ENCODE results near the gene LBX2.
"Not testable (repeated sequence)": the region's sequence is repeated elsewhere in the genome, so short reads cannot be mapped to it uniquely, and the experiment has no call there.

Gene LBX2

GRCh38 chr2:74503506-74504475 is 4.4 kb upstream of the LBX2 start:
- DNase-seq: no peak

GRCh38 chr2:74502720-74503505 is 3.5 kb upstream of the LBX2 start:
- peak; percentile 30 for DNase-seq

DNA sequence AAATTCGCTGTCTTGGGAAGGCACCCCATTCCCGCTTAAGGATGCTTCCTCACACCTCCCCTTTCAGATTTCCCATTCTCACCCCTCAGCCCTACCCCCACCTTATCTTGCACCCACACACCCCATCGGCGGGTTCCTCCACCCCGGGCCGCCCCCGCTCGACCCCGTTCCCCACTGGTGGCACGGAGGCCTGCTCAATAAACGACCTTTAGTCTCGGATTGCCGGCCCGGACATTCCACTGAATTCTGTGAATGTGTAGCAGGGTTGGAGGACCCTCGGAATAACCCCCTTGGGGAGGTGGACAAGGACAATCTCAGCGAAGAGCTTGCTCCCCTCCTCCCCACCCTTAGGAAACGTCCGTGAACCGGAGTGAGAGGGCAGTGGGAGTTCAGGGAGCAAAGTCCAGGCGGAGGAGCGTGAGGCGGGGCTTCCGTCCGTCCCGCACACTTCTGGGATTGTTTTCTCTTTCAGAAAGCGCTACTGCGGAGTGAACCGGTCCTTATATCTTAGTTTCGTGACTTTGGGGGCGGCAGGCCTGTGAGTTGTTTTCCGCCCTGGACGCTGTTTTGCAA is 2.8 kb upstream of the LBX2 start:
- DNase-seq: no peak

DNA sequence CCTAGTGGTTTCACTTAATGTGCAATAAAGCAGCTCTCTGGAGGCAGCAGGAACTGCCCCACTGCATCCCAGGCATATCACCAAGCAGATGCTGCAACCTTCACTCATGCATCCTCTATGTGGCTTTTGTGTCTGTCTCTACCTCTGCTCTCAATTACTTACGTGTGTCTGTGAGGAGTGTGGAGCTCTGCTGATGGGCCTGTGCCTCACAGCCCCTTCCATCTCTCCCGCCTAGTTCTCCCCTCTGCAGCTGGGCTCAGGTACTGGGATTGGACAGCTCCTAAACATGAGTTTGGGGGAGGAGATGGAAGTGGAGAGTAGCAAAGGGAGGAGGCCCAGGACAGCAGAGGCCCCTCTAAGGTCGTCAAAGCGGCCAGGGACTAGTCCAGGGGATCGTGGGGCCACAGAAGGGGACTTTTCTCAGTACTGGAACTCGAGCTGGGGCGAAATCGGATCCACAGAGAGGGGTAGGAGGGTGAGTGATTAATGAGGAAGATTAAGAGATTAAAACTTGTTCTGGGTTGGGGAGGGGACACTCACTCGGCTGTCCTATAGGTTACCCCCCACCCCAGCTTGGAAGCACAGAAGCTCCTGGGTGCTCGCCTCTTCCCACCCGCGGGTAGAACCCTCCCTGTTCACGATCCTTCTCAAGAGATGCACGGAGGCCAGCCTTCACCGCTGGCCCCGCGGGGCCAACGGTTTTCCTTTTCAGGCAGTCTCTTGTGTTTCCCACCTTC is 2.1 kb upstream of the LBX2 start:
- DNase-seq: no peak

- no peak for DNase-seq
These were observed 1.2 kb upstream of the LBX2 start for GRCh38 chr2:74500578-74500946.

- DNase-seq: no peak
These were observed 656 bp upstream of the LBX2 start for GRCh38 chr2:74499940-74500577.

DNA sequence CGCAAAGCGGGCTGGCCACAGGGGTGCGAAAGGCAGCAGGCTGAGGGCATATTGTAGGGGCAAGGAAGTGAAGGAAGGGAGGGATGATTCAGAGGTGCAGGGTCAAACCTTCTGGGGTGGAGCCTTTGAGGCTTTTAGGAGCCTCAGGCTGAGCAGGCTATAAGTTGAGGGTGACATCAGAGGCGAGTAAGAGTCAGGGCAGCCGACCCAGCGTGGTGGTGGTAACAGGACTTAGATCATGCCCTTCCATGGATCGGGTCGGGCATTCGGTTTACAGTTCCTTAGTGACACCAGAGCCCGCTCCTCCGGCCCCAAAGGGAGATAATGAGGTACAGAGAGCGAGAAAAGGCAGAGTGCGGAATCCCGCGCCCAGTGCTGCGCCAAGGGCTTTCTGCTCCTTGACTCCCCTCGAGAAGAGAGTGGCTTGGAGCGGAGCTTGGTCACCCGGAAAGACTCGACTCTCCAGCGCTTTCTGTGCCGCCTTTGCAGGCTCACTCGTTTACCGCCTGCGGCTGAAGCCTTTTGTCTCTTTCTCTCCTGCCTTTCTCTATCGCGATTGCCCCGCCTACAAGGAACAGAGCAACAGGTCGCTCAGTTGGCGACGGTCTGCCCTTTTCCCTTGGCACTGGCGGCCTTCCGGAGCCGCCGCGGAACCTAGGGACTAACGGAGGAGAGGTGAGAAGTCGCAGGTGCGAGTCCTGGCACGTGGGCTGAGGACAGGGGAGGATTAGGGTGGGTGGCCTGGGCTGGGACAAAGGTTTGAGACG is 720 bp downstream of the LBX2 start:
- no peak for DNase-seq

DNA sequence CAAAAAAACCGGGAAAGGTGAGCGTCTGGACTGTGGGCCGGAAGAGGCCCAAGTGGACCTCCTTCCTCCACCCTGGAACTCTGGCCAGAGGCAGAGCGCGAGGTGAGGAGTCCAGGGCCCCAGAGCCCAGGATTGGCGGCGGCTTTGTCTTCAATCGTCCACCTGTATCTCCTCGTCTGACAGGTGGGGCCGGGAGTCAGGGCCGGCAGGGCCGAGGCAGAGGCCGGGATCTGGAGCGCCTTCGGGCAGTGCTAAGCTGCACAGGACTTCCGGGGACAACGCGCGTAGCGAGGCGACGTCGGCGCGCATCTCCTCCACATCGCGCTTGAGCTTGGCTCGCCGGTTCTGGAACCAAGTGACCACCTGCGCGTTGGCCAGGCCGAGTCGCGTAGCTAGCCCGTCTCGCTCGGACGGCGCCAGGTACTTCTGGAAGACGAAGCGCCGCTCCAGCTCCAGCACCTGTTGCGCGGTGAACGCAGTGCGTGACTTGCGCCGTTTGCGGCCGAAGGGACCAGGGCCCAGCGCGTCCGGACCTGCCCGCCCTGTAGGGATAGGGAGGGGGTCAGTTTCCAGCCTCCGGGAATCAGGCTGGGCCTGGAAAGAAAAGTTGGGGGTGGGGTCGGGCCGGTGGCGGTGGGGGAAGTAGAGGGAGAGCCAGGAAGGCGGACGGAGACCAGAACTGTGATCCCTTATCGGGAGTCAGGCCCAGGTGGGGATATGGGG is 1.5 kb downstream of the LBX2 start:
- DNase-seq: no peak

- DNase-seq: no peak
These were observed 2.2 kb downstream of the LBX2 start for GRCh38 chr2:74496997-74497776.

- no peak for DNase-seq
These were observed 4.0 kb downstream of the LBX2 start for GRCh38 chr2:74495440-74495839.

DNA sequence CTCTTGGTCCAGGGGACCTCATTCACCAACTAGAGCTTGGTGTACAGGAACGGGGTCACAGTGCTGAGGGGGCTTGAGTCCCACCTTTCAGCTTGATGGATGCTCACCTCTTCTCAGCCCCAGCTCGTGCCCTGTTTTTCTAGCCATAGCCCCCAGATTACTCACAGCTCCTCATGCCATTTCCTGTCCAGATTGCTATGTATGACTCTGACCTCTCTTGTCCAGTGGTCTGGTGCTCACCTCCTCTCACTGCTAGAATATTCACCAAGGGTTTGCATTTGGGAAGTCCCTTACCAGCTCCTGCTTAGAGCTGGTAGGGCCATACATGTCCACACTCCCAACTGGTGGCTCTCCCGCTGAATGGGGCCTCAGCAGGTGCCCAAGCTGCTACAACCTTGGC is 5.9 kb downstream of the LBX2 start:
- DNase-seq: no peak

DNA sequence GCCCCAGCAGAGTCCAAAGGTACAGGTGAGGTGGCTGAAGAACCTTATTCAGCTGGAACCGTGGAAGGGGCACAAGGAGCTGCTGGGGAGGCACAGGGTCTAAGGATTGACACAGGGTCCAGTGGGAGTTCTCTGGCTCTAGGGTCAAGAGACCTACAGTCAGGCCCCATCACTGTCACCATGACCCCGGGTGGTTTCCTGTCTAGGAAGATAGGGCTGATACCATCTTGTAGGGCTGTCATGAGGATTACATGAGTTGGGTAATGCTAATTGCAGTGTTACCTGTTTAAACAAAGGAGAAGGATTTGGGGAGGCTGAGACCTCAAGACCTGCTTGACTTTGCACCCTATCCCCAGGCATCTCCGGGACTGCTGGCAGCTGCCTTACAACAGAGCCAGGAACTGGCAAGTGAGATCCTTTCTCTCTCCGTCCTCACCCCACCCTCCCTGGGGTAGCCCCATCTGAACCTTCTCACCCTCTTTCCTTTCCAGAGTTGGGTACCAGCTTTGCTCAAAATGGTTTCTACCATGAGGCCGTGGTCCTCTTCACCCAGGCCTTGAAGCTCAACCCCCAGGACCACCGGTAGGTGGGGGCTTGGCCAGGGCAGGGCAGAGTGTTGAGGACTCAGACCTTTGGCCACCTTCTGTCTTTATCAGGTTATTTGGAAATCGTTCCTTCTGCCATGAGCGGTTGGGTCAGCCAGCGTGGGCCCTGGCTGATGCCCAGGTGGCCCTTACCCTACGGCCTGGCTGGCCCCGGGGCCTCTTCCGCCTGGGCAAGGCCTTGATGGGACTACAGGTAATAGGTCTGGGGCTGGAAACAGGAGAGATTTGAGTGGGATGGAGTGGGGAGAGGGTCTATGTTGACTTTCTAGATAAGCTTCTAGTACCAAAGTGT is 7.5 kb downstream of the LBX2 start:
- DNase-seq: no peak

DNA sequence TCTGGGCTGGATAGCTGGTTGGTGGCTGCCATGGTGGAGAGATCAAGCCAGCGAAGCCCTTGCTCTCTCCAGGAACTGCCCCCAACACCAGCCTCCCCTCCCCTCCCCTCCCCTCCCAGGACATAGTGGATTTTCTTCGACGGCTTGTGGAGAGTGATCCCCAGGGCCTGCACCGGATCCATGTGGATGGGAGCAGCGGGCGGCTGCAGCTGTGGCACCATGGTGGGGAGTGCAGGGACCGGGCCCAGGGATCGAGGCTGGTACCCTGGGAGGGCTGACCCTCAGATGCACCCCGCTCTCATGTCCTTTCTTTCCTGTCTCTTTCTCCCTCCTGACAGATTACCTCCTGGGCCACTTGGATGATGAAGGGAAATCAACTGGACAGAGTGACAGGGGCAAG is 9.5 kb downstream of the LBX2 start:
- DNase-seq: no peak

GRCh38 chr2:74488643-74489481 is 10.5 kb downstream of the LBX2 start:
- no peak for DNase-seq

DNA sequence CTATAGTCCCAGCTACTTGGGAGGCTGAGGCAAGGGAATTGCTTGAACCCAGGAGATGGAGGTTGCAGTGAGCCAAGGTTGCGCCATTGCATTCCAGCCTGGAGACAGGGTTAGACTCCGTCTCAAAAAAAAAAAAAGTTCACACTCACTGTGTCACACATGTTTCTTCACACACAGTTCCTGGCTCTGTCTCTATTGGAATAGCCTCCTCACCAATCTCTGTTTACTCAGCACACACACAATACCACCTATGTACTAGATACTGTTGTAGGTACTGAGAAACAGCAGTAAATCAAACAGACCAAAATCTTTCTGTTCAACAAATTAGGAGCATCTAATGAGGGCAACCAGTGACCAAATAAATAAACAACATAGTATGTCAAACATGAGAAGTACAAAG is 13.3 kb downstream of the LBX2 start:
- no peak for DNase-seq

DNA sequence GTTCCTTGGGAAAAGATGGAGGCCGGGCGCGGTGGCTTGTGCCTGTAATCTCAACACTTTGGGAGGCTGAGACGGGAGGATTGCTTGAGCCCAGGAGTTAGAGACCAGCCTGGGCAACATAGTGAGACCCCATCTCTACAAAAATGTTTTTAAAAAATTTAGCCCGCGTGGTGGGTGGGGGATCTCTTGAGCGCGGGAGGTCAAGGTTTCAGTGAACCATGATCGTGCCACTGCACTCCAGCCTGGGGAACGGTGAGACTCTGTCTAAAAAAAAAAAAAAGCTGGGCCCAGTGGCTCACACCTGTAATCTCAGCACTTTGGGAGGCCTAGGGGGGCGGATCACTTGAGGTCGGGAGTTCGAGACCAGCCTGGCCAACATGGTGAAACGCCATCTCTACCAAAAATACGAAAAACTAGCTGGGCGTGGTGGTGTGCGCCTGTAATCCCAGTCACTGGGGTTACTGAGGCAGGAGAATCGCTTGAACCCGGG is 15.7 kb downstream of the LBX2 start:
- DNase-seq: not testable (repeated sequence)

DNA sequence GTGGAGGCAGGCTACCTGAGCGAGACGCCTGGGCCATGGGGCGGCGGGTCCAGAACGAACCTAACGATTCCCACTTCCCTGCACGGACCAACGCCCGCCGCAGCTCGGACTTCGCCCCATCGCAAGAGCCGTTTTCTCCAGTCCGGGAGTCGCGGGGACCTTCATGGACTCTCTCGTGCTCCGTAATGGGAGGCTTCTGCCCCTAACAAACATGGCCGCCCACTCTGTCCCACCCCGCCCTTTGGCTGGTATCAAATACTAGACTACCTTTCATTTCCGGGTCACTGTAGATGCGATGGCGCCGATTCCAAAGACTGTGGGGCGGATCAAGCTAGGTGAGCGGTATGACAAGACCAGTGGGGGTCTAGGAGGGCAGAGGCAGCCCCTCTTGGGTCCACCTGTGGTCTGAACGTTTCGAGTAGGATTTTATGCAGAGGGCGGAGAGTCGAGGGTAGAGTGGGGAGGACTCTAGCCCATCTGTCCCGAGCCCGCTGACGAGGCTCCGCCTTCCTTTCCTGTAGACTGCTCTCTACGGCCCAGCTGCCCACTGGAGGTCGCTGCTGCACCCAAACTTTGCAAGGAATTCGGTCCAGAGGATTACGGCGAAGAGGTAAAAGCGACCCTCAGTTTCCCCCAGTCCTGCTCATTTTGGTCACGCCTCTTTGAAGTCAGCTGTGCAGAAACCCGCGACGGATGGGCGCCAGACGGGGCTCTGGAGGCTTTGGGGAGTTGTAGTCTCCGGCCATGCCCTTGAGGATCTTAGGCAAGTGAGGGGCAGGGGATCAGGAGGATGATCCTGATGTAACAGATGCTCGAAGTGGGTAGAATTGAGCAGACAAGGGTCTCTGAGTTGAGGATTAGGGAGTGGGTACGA is 16.4 kb downstream of the LBX2 start, which contains the start of the genes CCDC142 and TTC31:
Gene CCDC142 (minus strand): TSS at position 198 of the 874 bp plus-strand sequence. CDS start 161 bp downstream, at position 37.
Gene TTC31 (plus strand): TSS at position 281 of the 874 bp plus-strand sequence. CDS start 15 bp downstream, at position 296.
- DNase-seq: peak; percentile 88

Data from GF-D8 (cell line).